ENCODE measurements around the gene TIE1. TPM values are rescaled to one million over a fixed set of nuclear protein-coding genes. Genes with fewer than 3 reads are reported as not detected.

Gene TIE1
- total and polyA plus RNA-seq, 9 of the 15 experiments (the other 6 are each of a cell fraction or from before 2014, with no cell fraction given) = 0.07 to 0.49 (median 0.14) TPM; not detected in 4

DNA sequence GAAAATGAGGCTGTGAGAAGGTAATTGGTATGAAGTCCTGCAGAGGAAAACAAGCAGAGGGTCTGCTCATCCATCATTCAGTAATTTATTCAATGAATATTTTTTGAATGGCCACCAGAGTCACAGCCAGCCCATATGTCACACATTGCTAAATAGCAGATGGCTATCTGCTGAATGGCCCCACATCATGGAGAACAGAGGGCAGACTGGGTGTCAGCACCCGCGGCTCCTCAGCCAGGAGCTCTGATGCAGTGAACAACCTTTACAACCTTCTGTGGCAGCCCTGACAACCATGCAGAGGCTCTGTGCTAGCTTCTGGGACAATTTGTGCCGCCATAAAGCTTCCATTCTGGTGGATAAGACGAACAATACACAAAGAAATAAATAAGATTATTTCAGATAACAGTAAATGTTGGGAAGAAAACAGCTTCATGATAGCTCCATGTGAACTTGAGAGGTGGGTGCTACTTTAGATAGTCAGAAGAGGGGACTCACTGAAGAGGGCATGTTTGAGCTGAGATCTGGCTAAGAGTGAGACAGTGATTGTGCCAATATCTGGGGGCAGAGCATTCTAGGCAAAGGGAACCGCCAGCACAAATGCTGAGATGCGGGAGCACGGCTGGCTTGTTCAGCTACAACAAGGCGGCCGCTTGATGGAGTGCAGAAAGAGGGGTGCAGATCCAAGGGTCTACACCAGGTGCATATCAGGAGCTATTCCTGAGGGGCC lies 12.6 kb upstream of the TIE1 start:
- no peaks in the 10 kb centered on the region for H3K36me3 ChIP-seq (ENCODE audit: control insufficient read depth, insufficient read depth, low read length)
- no peak overlapping the region for H3K4me3 ChIP-seq
- TF ChIP-seq CEBPB (tag; IDR thresholded peaks at IDR 0.05) (peak; percentile 74), SAFB (IDR thresholded peaks at IDR 0.05; ENCODE audit: borderline replicate concordance, low read depth, low read length) (no peak), CEBPG (CRISPR knock-in tag; IDR thresholded peaks at IDR 0.05) (no peak), CEBPG (tag; conservative IDR thresholded peaks at IDR 0.05 in 1 of 2, IDR thresholded peaks at IDR 0.05 in 1 of 2) (0 out of 4 replicates have a peak, but pooled peaks of 1 of the 2 experiments have one; percentile 35)
- H3K79me2 ChIP-seq (ENCODE audit: control insufficient read depth, insufficient read depth, low read length) = no peaks in the 10 kb centered on the region
- ChIA-PET CTCF (ENCODE audit: low intra/inter-chr PET ratio) (no interaction called here), POLR2A (interaction anchor here (0.6 to 1.0 kb wide), 4 partner anchors 11 to 222 kb away, joined by 3 to 5 read pairs (median 4); no protein-coding TSS in a partner anchor)
- no peak overlapping the region for H3K4me2 ChIP-seq (ENCODE audit: insufficient read depth, low read length)
- no peaks in the 10 kb centered on the region for H3K9me3 ChIP-seq (replicated peaks; ENCODE audit: control insufficient read depth, insufficient read depth, low read depth, low read length)
- no TSS peak for BruUV-seq (replicated peaks)
- peak; percentile 35 for FAIRE-seq
- H3K9ac ChIP-seq (ENCODE audit: insufficient read depth in 1 of 2, low read depth in 2 of 2, low read length in 2 of 2) = no peak overlapping the region
- H3K27me3 ChIP-seq (ENCODE audit: control insufficient read depth in 2 of 2, insufficient read depth in 2 of 2, low read length in 2 of 2) = peaks cover 48 to 85% of the 10 kb centered on the region in 2 experiments
- H3K27ac ChIP-seq (ENCODE audit: extremely low read depth, low read depth, low read length) = no peak overlapping the region
- peaks cover 0 to 16% of the 10 kb centered on the region in 2 experiments; a peak in 3 of 5 replicates for H3K4me1 ChIP-seq (replicated peaks in 1 of 2; ENCODE audit: control insufficient read depth in 2 of 2, insufficient read depth in 2 of 2, low read length in 2 of 2)
- intact Hi-C loops (cut with micrococcal nuclease) (no loop called here), in situ Hi-C loops (cut with MboI) (no loop called here)
- ATAC-seq = no peak
- 4% methylated on average over 9 of the region's 9 CpGs for WGBS (ENCODE audit: insufficient coverage, low coverage, missing lambda C conversion rate)
- peaks cover 3% of the 10 kb centered on the region for H3K9me1 ChIP-seq (ENCODE audit: control insufficient read depth, insufficient read depth, low read length)
- H4K20me1 ChIP-seq (replicated peaks; ENCODE audit: control insufficient read depth, insufficient read depth, low read length) = peaks cover 11% of the 10 kb centered on the region
- no peak overlapping the region for H2AFZ ChIP-seq (ENCODE audit: low read depth, low read length)
- DNase-seq (ENCODE audit: extremely low read depth in 1 of 4, low spot score in 3 of 4) = no peak
